Urothelium cell line (cell line): ENCODE results near the gene ZNF772.
"Not testable (repeated sequence)": the region's sequence is repeated elsewhere in the genome, so short reads cannot be mapped to it uniquely, and the experiment has no call there.

ENCODE experiments used
- DNase-seq: peaks from one replicate; pipeline ENCODE4 v3.0.0; 2011; ENCODE audit warnings: low spot score, mixed read lengths
- FAIRE-seq: peaks from 2 replicates; lab custom pipeline; 2011; peaks lifted over from hg19 to GRCh38; lab: Jason Lieb, UNC

ZNF772 gene

GRCh38 chr19:57477191-57478008 is at the start of gene ZNF772:
ZNF772 (minus strand) TSS chr19:57477566; CDS start chr19:57477309, 257 bp downstream.
- FAIRE-seq: peak; percentile 75

GRCh38 chr19:57518021-57518420 is 40.7 kb upstream of the ZNF772 start:
- FAIRE-seq: not testable (repeated sequence)

More at GRCh38 chr19:57477191-57478008, at the start of gene ZNF772:
- DNase-seq: peak; percentile 93

GRCh38 chr19:57515255-57515654 is 37.9 kb upstream of the ZNF772 start:
- no peak for DNase-seq
- FAIRE-seq: no peak

More at GRCh38 chr19:57518021-57518420, 40.7 kb upstream of the ZNF772 start:
- DNase-seq: not testable (repeated sequence)

- DNase-seq (no peak), FAIRE-seq (no peak)
These were observed 35.5 kb upstream of the ZNF772 start for GRCh38 chr19:57512845-57513244.

- FAIRE-seq: no peak
- DNase-seq: no peak
These were observed 34.1 kb upstream of the ZNF772 start for GRCh38 chr19:57511484-57511883.

- FAIRE-seq: no peak
- no peak for DNase-seq
These were observed 28.8 kb upstream of the ZNF772 start for GRCh38 chr19:57506163-57506562.

- DNase-seq, FAIRE-seq: not testable (repeated sequence)
These were observed 23.0 kb upstream of the ZNF772 start for GRCh38 chr19:57500400-57500799.

- DNase-seq: peak; percentile 95
- FAIRE-seq: peak; percentile 97
These were observed 22.5 kb upstream of the ZNF772 start, which contains the start of gene ZNF773 for GRCh38 chr19:57499680-57500395. ZNF773 (plus strand) TSS chr19:57499938; CDS start chr19:57500081, 143 bp downstream.

GRCh38 chr19:57499332-57499679 is 21.9 kb upstream of the ZNF772 start:
- FAIRE-seq, DNase-seq: not testable (repeated sequence)

GRCh38 chr19:57488299-57488644 is 10.9 kb upstream of the ZNF772 start:
- not testable (repeated sequence) for DNase-seq, FAIRE-seq

- FAIRE-seq (peak; percentile 76), DNase-seq (peak; percentile 91)
These were observed 10.3 kb upstream of the ZNF772 start, which contains the start of gene ZNF419 for GRCh38 chr19:57487477-57488298. ZNF419 (plus strand) TSS chr19:57487750; CDS start chr19:57487951, 201 bp downstream.

GRCh38 chr19:57473646-57474045 is 3.7 kb downstream of the ZNF772 start:
- no peak for FAIRE-seq
- no peak for DNase-seq

- no peak for FAIRE-seq
- no peak for DNase-seq
These were observed 10.9 kb downstream of the ZNF772 start for GRCh38 chr19:57466489-57466888.

- peak; percentile 17 for DNase-seq
- no peak for FAIRE-seq
These were observed 11.5 kb downstream of the ZNF772 start for GRCh38 chr19:57465680-57466381.

GRCh38 chr19:57452307-57452706 is 25.1 kb downstream of the ZNF772 start:
- DNase-seq (no peak), FAIRE-seq (no peak)

- FAIRE-seq (no peak), DNase-seq (no peak)
These were observed 34.2 kb downstream of the ZNF772 start for GRCh38 chr19:57443121-57443696.

- FAIRE-seq (no peak), DNase-seq (no peak)
These were observed 35.2 kb downstream of the ZNF772 start for GRCh38 chr19:57441979-57442752.

- no peak for DNase-seq
These were observed 38.4 kb downstream of the ZNF772 start for GRCh38 chr19:57438925-57439324.

GRCh38 chr19:57437931-57438330 is 39.4 kb downstream of the ZNF772 start:
- no peak for FAIRE-seq
- DNase-seq: no peak

More at GRCh38 chr19:57438925-57439324, 38.4 kb downstream of the ZNF772 start:
- FAIRE-seq: no peak
